Keratinocyte (primary cell): ENCODE results near the gene RANBP3. TPM values are rescaled to one million over a fixed set of nuclear protein-coding genes. Genes with fewer than 3 reads are reported as not detected.

Experiments used
- DNase-seq: peaks from one replicate; pipeline ENCODE4 v3.0.0-alpha.2; 2011; ENCODE audit warnings: low read depth, missing footprints, low spot score
- FAIRE-seq: peaks from 2 replicates; lab custom pipeline; 2011; peaks lifted over from hg19 to GRCh38; lab: Jason Lieb, UNC
- H2AFZ ChIP-seq: 2 replicates; pipeline ENCODE4 v1.6.0; 2012; ENCODE audit warnings: low read length, control low read depth, inconsistent platforms; ENCODE audit not compliant: control insufficient read depth
- H3K27ac ChIP-seq: 2 replicates; pipeline ENCODE4 v1.5.1; 2011; ENCODE audit warnings: low read length; ENCODE audit not compliant: control insufficient read depth, insufficient read depth
- H3K27me3 ChIP-seq: 3 replicates; pipeline ENCODE4 v1.6.0; 2011; ENCODE audit warnings: low read length; ENCODE audit not compliant: control insufficient read depth, insufficient read depth; ENCODE audit errors: extremely low read depth
- H3K36me3 ChIP-seq, 2 experiments: 2 replicates in 1 of 2; 3 replicates in 1 of 2; pipeline ENCODE4 v1.5.1; 2011; ENCODE audit warnings: low read length in 2 of 2, mild to moderate bottlenecking in 1 of 2; ENCODE audit not compliant: control insufficient read depth in 2 of 2, insufficient read depth in 2 of 2; ENCODE audit errors: extremely low read depth in 1 of 2
- H3K4me1 ChIP-seq: 3 replicates; pipeline ENCODE4 v1.5.1; 2011; ENCODE audit warnings: low read length; ENCODE audit not compliant: control insufficient read depth, insufficient read depth; ENCODE audit errors: extremely low read depth
- H3K4me2 ChIP-seq: 3 replicates; pipeline ENCODE4 v1.6.0; 2011; ENCODE audit warnings: low read depth, low read length; ENCODE audit not compliant: control insufficient read depth, insufficient read depth; ENCODE audit errors: extremely low read depth
- H3K4me3 ChIP-seq, 3 experiments: fragments of 200-600 bp in 1 of 3; sonication (generic) in 1 of 3; 2 replicates in 2 of 3; 3 replicates in 1 of 3; pipeline ENCODE4 v1.5.1; 2011 to 2016; ENCODE audit warnings: low read length in 3 of 3, mild to moderate bottlenecking in 3 of 3, control low read depth in 2 of 3, inconsistent platforms in 1 of 3, low read depth in 1 of 3, mixed read lengths in 1 of 3, mixed run types in 1 of 3, moderate library complexity in 1 of 3; ENCODE audit not compliant: control insufficient read depth in 2 of 3, insufficient read depth in 2 of 3; ENCODE audit errors: extremely low read depth in 1 of 3
- H3K79me2 ChIP-seq: 2 replicates; pipeline ENCODE4 v1.6.0; 2012; ENCODE audit warnings: low read length; ENCODE audit not compliant: control insufficient read depth, insufficient read depth
- H3K9ac ChIP-seq: 3 replicates; pipeline ENCODE4 v1.6.0; 2011; ENCODE audit warnings: low read length; ENCODE audit not compliant: control insufficient read depth, insufficient read depth; ENCODE audit errors: extremely low read depth
- H3K9me1 ChIP-seq: 3 replicates; pipeline ENCODE4 v1.6.0; 2011; ENCODE audit warnings: low read length; ENCODE audit not compliant: control insufficient read depth, insufficient read depth; ENCODE audit errors: extremely low read depth
- H3K9me3 ChIP-seq: 2 replicates; pipeline ENCODE4 v1.5.1; 2012; ENCODE audit warnings: low read depth, low read length; ENCODE audit not compliant: control insufficient read depth
- H4K20me1 ChIP-seq: 3 replicates; pipeline ENCODE4 v1.6.0; 2011; ENCODE audit warnings: low read length; ENCODE audit not compliant: control insufficient read depth, insufficient read depth; ENCODE audit errors: extremely low read depth
- CTCF ChIP-seq, 3 experiments: IDR thresholded peaks in 1 of 3; conservative IDR thresholded peaks in 1 of 3; optimal IDR thresholded peaks in 1 of 3; 2 replicates in 2 of 3; 3 replicates in 1 of 3; pipeline versions ENCODE3 to v1.5.1; 2011; ENCODE audit warnings: low read length in 3 of 3, mild to moderate bottlenecking in 3 of 3, moderate library complexity in 2 of 3, control low read depth in 1 of 3, inconsistent platforms in 1 of 3; ENCODE audit not compliant: insufficient read depth in 2 of 3; ENCODE audit errors: extremely low read depth in 1 of 3
- EZH2 ChIP-seq: IDR thresholded peaks from one replicate; pipeline ENCODE4 v1.6.1; 2012; ENCODE audit warnings: inconsistent platforms, mild to moderate bottlenecking, low read length, moderate library complexity
- dilution Hi-C: fragments of 300-500 bp; cut with MboI; formaldehyde crosslinking; loops from one replicate; pipeline ENCODE4 v1.7.0; 2020; ENCODE audit warnings: low sequenced_read_pairs; ENCODE audit not compliant: extremely low pct_ligation_motif_present
- polyA plus RNA-seq, 5 experiments: library from polyadenylated mRNA; depleted of rRNA in 3 of 5; stranded (reverse) in 3 of 5; stranded (forward) in 1 of 5; unstranded in 1 of 5; fragments of >200 nt; gene quantifications; 1 replicate in 1 of 5; 2 replicates in 3 of 5; 3 replicates in 1 of 5; pipeline versions ENCODE4 v1.2.1 to v1.2.3, GENCODE V29; 2011 to 2012; ENCODE audit warnings: missing spikeins in 2 of 5, low read depth in 1 of 5, low replicate concordance in 1 of 5

Gene RANBP3
- polyA plus RNA-seq, 1 donor (not counting 4 experiments of a cell fraction or from before 2014, with no cell fraction given), result 36.4 TPM

GRCh38 chr19:5954293-5954692 lies 23.6 kb downstream of the RANBP3 start:
- no peak overlapping the region for H2AFZ ChIP-seq
- H3K36me3 ChIP-seq, result peaks cover 6 to 11% of the 10 kb centered on the region in 2 experiments
- DNase-seq (no peak), FAIRE-seq (no peak)
- no peak overlapping the region for H3K9ac ChIP-seq
- H4K20me1 ChIP-seq, result peaks cover 18% of the 10 kb centered on the region
- dilution Hi-C loops, result no loop called here
- peaks cover 3% of the 10 kb centered on the region for H3K9me1 ChIP-seq
- no peak overlapping the region for H3K4me2 ChIP-seq
- no peaks in the 10 kb centered on the region for H3K27me3 ChIP-seq
- H3K79me2 ChIP-seq, result peaks cover 90% of the 10 kb centered on the region
- no peak overlapping the region for H3K27ac ChIP-seq
- TF ChIP-seq EZH2, result no peak
- H3K4me1 ChIP-seq, result peaks cover 3% of the 10 kb centered on the region
- H3K9me3 ChIP-seq, result no peaks in the 10 kb centered on the region
- no peak overlapping the region for H3K4me3 ChIP-seq

DNA sequence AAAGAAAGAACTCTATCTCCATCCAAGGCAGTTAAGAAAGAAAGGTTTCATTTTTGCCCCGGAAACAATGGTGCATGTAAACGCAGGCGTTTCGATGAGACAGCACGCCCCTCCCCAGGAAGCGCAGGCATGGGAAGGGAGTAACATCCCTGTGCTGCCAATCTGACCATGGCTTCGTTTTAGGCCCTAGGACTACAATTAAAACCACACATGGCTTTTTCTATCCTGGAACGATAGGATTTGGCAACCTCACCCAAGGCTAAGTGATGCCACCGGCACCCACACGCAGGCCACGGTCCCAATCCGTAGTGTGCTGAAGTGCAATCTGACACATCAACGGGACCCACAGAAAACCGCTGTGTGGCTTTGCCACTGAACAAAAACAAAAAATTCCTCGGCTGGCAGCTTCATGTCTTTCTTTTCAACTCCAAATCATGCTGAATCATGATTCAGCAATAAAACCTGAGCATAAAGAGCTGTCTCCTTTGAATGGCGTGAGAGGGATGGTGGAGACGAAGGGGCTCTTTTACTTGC lies 24.2 kb downstream of the RANBP3 start:
- Histone ChIP-seq H4K20me1 (peaks cover 23% of the 10 kb centered on the region), H3K9ac (no peak overlapping the region), H3K9me1 (peaks cover 3% of the 10 kb centered on the region), H3K36me3 (peaks cover 6 to 10% of the 10 kb centered on the region in 2 experiments), H3K27ac (no peak overlapping the region), H2AFZ (no peak overlapping the region), H3K4me2 (no peak overlapping the region), H3K9me3 (no peaks in the 10 kb centered on the region), H3K27me3 (no peaks in the 10 kb centered on the region), H3K4me1 (peaks cover 3% of the 10 kb centered on the region), H3K4me3 (no peak overlapping the region), H3K79me2 (peaks cover 88% of the 10 kb centered on the region)
- dilution Hi-C loops, result no loop called here
- no peak for TF ChIP-seq EZH2
- TF ChIP-seq CTCF (optimal IDR thresholded peaks at IDR 0.05 in 1 of 3, IDR thresholded peaks at IDR 0.05 in 1 of 3, conservative IDR thresholded peaks at IDR 0.05 in 1 of 3; ENCODE audit: extremely low read depth in 1 of 3, insufficient read depth in 2 of 3, low read length in 3 of 3), result no peak
- no peak for DNase-seq
- FAIRE-seq, result no peak
